Measurements from ENCODE around the gene AGFG2.

- TF ChIP-seq CTCF (IDR thresholded peaks at IDR 0.05; ENCODE audit: insufficient read depth, low read depth, low read length) (no peak), EZH2 (IDR thresholded peaks at IDR 0.05; ENCODE audit: insufficient read depth, low read length) (no peak)
Measured at GRCh38 chr7:100496509-100496908, 42.5 kb upstream of the AGFG2 start.
